HK-2 (cell line): ENCODE data around the gene SIRT1.
"Not testable (repeated sequence)": the region's sequence is repeated elsewhere in the genome, so short reads cannot be mapped to it uniquely, and the experiment has no call there.

Source experiments
- DNase-seq: peaks from one replicate; pipeline ENCODE4 v3.0.0-alpha.2; 2018; ENCODE audit not compliant: unreplicated experiment

The SIRT1 gene

GRCh38 chr10:67965456-67965855 lies 81.0 kb downstream of the SIRT1 start:
- DNase-seq = no peak

GRCh38 chr10:67966035-67966434 lies 81.6 kb downstream of the SIRT1 start:
- DNase-seq = not testable (repeated sequence)
